GM18870 (cell line): ENCODE measurements around the gene FCRLB.
"Not testable (repeated sequence)": the region's sequence is repeated elsewhere in the genome, so short reads cannot be mapped to it uniquely, and the experiment has no call there.

Experiments
- ATAC-seq: cut with Tn5 transposase; IDR thresholded peaks from one replicate; pipeline ENCODE4 v1.9.1; 2021; ENCODE audit warnings: moderate library complexity; ENCODE audit not compliant: unreplicated experiment

Gene FCRLB

DNA sequence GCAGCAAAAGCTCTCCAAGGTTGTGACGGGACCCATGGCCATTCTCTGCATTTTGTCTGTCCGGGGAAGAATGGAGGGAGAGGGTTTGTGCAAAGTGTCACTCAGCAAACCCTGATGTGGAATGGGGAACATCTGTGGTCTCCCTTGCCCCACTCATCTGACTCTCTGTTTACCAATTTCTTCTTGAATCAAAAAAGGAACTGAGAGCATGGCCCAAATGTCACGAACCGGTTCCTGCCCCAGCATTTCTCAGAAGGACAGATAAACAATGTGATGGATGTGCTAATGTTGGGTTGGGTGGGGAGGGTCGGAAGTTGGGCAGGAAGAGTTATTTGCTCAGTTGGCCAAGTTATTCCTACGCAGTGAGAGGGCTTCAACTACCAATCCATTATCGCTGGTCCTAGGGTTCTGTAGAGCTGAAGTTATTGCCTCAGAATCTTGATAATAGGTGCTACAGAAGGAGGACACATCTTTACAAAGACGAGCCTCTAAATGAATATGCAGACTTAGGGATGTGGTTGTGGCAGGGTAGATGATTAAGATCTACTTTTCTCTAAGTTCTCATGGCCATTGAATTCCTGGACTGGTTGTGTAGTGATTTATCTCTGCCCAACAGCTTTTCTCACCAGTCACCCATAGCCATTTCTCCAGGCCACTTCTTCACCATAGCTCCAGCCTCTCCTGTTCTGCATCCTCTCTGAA lies 18.7 kb downstream of the FCRLB start:
- ATAC-seq = no peak

- no peak for ATAC-seq
Observed at GRCh38 chr1:161740921-161741320, 19.6 kb downstream of the FCRLB start.

GRCh38 chr1:161743231-161743630 lies 21.9 kb downstream of the FCRLB start:
- ATAC-seq = no peak

GRCh38 chr1:161747801-161748200 lies 26.5 kb downstream of the FCRLB start:
- no peak for ATAC-seq

DNA sequence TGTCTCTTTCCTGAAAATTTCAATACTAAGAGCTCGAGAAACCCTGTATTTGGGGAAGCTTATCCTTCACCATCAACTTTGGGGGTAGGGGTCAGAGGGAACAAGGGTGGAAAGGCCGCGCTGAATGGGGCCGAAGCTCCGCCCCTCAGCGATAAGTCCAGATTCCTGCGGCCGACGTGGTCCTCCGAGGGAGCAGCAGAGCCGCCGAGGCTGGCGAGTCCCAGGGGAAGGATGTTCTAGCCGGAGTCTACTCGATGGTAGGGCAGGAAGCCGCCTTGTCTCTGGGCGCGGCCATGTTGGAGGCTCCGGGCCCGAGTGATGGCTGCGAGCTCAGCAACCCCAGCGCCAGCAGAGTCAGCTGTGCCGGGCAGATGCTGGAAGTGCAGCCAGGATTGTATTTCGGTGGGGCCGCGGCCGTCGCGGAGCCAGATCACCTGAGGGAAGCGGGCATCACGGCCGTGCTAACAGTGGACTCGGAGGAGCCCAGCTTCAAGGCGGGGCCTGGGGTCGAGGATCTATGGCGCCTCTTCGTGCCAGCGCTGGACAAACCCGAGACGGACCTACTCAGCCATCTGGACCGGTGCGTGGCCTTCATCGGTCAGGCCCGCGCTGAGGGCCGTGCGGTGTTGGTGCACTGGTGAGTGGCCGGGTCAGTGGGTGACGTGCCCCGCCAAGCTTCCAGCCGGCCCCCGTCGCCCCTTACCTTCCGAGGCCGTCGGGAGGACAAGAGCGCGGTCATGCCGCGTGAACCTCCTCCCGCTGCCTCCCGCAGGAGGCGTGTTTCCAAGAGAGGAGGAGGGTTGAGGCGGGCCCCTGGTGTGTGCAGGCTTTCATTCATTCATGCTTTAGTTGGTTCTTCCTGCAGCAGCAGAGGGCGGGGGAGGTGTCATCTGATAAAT lies 28.4 kb downstream of the FCRLB start, which contains the start of gene DUSP12:
Gene DUSP12 (plus strand): TSS at position 278 of the 899 bp plus-strand sequence. CDS start 16 bp downstream, at position 294.
- peak; percentile 89 for ATAC-seq

GRCh38 chr1:161763522-161764098 lies 42.3 kb downstream of the FCRLB start:
- no peak for ATAC-seq

DNA sequence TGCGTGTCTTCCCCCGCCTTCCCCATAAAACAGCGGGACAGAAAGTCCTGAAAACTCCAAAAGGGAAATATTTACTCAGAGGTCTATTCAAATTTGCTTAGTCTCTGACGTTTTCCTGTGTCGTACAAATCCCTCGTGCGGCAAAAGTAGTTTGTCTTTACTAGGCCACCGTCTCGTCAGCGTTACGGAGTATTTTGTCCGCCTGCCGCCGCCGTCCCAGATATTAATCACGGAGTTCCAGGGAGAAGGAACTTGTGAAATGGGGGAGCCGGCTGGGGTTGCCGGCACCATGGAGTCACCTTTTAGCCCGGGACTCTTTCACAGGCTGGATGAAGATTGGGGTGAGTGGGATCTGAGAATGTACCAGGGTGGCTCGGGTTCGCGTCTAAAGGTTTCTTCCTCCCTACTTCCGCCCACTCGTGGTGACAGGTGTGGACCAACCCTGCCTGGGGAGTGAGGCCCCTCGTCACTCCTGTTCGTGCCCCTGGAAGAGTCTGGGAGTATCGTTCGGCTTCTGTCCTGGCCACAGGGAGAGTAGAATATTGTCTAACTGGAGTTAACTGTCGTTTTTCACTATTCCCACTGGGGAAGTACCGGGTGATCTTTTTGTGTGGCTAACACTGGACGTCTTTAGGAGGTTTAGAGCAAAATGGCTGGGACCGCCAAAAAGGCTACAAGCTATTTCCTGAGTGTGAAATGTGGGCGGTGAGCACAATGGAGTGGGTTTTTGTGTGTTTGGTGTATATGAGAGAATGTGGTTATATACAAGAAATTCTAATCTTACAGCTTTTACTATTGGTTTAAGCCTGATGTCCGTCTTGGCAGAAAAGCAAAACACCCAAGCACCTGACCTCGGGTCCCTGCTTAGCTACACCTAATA lies 45.0 kb downstream of the FCRLB start, which contains the start of gene ATF6:
Gene ATF6 (plus strand): TSS at position 219 of the 880 bp plus-strand sequence. CDS start 41 bp downstream, at position 260.
- peak; percentile 45 for ATAC-seq

DNA sequence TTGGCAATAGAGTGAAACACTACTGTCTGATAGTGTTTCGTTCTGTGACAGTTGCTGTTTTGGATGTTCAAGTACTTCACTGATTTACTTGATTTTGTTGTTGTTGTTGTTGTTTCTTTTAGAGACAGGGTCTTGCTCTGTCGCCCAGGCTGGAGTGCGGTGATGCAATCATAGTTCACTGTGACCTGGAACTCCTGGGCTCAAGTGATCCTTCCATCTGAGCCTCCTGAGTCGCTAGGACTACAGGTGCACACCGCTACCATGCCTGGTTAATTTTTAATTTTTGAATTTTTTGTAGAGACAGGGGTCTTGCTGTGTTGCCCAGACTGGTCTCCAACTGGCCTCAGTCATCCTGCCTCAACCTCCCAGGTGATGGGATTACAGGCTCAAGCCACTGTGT lies 47.1 kb downstream of the FCRLB start:
- ATAC-seq = no peak

DNA sequence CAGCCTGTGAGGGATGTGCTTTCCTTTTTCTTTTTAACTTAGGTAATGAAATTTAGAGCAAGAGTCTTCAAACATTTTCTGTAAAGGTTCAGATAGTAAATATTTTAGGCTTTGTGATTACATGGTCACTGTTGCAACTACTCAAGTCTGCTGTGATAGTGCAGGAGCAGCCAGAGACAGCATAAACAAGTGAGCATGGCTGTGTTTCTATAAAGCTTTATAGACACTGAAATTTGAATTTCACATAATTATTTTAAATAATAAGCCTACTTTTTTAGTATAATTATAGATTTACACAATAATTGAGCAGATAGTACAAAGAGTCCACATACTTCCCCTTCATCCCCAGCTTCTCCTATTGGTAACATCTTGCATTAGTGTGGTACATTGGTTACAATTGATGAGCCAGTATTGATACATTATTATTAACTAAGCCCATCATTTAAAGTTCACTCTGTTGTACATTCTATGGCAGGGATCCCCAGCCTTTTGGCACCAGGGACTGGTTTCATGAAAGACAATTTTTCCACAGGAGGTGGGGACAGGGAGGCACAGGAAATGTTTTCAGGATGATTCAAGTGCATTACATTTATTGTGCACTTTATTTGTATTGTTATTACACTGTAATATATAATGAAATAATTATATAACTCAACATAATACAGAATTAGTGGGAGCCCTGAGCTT lies 47.8 kb downstream of the FCRLB start:
- ATAC-seq = no peak

- ATAC-seq = not testable (repeated sequence)
Observed at GRCh38 chr1:161769673-161770045, 48.3 kb downstream of the FCRLB start.

DNA sequence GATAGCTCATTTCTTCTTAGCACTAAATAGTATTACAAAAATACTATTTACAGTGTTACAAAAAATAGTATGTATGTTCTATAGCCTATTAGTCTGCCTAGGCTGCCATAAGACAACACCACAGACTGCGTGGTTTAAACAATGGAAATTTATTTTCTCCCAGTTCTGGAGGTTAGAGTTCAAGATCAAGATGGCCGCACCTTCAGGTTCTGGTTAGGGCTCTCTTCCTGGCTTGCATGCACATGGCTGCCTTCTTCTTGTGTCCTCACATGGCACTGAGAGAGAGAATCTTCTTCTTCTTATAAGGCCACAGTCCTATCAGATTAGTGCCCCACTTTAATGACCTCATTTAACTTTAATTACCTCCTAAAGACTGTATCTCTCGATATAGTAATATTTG lies 48.9 kb downstream of the FCRLB start:
- ATAC-seq = no peak

- no peak for ATAC-seq
Observed at GRCh38 chr1:161771161-161771560, 49.8 kb downstream of the FCRLB start.

- no peak for ATAC-seq
Observed at GRCh38 chr1:161771973-161772372, 50.6 kb downstream of the FCRLB start.

GRCh38 chr1:161772397-161772796 lies 51.1 kb downstream of the FCRLB start:
- ATAC-seq = no peak

DNA sequence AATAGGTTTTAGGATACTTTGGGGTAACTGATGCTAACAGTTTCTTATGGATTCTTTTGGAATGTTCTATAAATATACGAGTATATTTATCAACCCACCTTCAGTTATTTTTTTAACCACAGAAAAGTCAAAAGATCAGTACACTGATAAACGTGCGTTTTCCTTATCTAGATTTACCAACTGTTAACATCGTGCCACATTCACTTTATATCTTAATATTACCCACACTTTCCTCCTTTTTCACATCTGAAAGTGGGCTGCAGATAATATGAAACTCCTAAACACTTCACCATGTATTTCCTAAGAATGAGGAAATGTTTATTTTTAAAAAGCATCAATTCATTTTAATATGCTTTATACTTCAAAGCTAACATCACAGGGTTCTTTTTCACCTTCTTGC lies 52.4 kb downstream of the FCRLB start:
- ATAC-seq = no peak

- no peak for ATAC-seq
Observed at GRCh38 chr1:161777261-161777660, 55.9 kb downstream of the FCRLB start.
